Testis (tissue), 3 donors: Measurements from ENCODE around the gene RGL4. TPM values are rescaled to one million over a fixed set of nuclear protein-coding genes. Genes with fewer than 3 reads are reported as not detected.

ENCODE experiments used
- DNase-seq: peaks from one replicate; pipeline ENCODE4 v3.0.0-alpha.2; 2019
- H3K27ac ChIP-seq, 2 donors: fragments of 200-600 bp; sonication (generic); one replicate each; pipeline ENCODE4 v1.5.1; 2019
- H3K27me3 ChIP-seq: fragments of 200-600 bp; sonication (generic); one replicate; pipeline ENCODE4 v1.5.1; 2019
- H3K36me3 ChIP-seq: fragments of 200-600 bp; sonication (generic); one replicate; pipeline ENCODE4 v1.5.1; 2017; ENCODE audit warnings: low read depth; ENCODE audit errors: missing control alignments
- H3K4me1 ChIP-seq: fragments of 200-600 bp; sonication (generic); one replicate; pipeline ENCODE4 v1.5.1; 2019
- H3K4me3 ChIP-seq, 2 donors: fragments of 200-600 bp; sonication (generic); one replicate each; pipeline ENCODE4 v1.5.1; 2017 to 2019
- H3K9me3 ChIP-seq: fragments of 200-600 bp; sonication (generic); one replicate; pipeline ENCODE4 v1.5.1; 2017
- CTCF ChIP-seq, 3 experiments: fragments of 450-650 bp in 2 of 3; fragments of 200-600 bp in 1 of 3; sonication (generic) in 1 of 3; IDR thresholded peaks; one replicate each; pipeline ENCODE4 v1.5.1; 2016 to 2019; ENCODE audit warnings: antibody characterized with exemption in 3 of 3, mild to moderate bottlenecking in 2 of 3, moderate library complexity in 1 of 3
- POLR2A ChIP-seq: fragments of 450-650 bp; IDR thresholded peaks from one replicate; pipeline ENCODE4 v1.6.1; 2017; ENCODE audit warnings: antibody characterized with exemption, mild to moderate bottlenecking, moderate library complexity
- WGBS, 2 donors: methylation state at CpG; one replicate each; pipeline ENCODE4 v1.1.5; 2018; 5-methylcytosine and 5-hydroxymethylcytosine counted together
- intact Hi-C: fragments of 100-400 bp; cut with DNase I; formaldehyde crosslinking; loops from one replicate; pipeline ENCODE4 v1.15.1; 2023; ENCODE audit warnings: low total_unique reads
- polyA plus RNA-seq: library from polyadenylated mRNA; stranded (reverse); fragments of 350-450 nt; fragmentation: Illumina TruSeq; extraction: RNeasy Lipid Tissue Mini Kit (QIAGEN cat#74804); gene quantifications from one replicate; pipeline ENCODE4 v1.2.3, GENCODE V29; 2014; ENCODE audit warnings: low read depth, low replicate concordance; ENCODE audit not compliant: insufficient read depth
- total RNA-seq, 2 donors: library from RNA; depleted of rRNA; stranded (reverse); fragments of >200 nt; gene quantifications; one replicate each; pipeline ENCODE4 v1.2.3, GENCODE V29; 2016

The RGL4 gene
- total and polyA plus RNA-seq, 3 donors from 2014 or later, result 5.3 to 10.1 (median 8.1) TPM

- peak overlapping the region in 1 of 2 donors; percentile 76 for H3K4me3 ChIP-seq
- intact Hi-C loops, result no loop called here
- no peaks in the 10 kb centered on the region for H3K9me3 ChIP-seq
- no peaks in the 10 kb centered on the region for H3K4me1 ChIP-seq
- DNase-seq, result no peak
- H3K36me3 ChIP-seq, result no peaks in the 10 kb centered on the region
- H3K27me3 ChIP-seq, result no peaks in the 10 kb centered on the region
- WGBS, 2 donors, result 49 to 60% methylated on average over 18 of the region's 18 CpGs
- no peak overlapping the region for H3K27ac ChIP-seq
- TF ChIP-seq POLR2A (no peak), CTCF (IDR thresholded peaks at IDR 0.05) (no peak)
Measured at GRCh38 chr22:23715806-23716375, 25.1 kb downstream of the RGL4 start.

- no peaks in the 10 kb centered on the region for H3K36me3 ChIP-seq
- H3K27ac ChIP-seq, result peak overlapping the region; percentile 40 to 83
- TF ChIP-seq CTCF (IDR thresholded peaks at IDR 0.05), result no peak
- peak; percentile 21 for TF ChIP-seq POLR2A
- WGBS, 2 donors, result 1 to 5% methylated on average over 4 to 63 of the region's 84 CpGs
- H3K4me3 ChIP-seq, result peak overlapping the region; percentile 76 to 77
- intact Hi-C loops, result no loop called here
- no peaks in the 10 kb centered on the region for H3K27me3 ChIP-seq
- DNase-seq, result peak; percentile 93
- no peaks in the 10 kb centered on the region for H3K9me3 ChIP-seq
- H3K4me1 ChIP-seq, result no peaks in the 10 kb centered on the region
Measured at GRCh38 chr22:23716811-23717801, 26.3 kb downstream of the RGL4 start.

- Histone ChIP-seq H3K27me3 (no peaks in the 10 kb centered on the region), H3K4me3 (no peak overlapping the region), H3K4me1 (no peaks in the 10 kb centered on the region), H3K9me3 (no peaks in the 10 kb centered on the region), H3K36me3 (no peaks in the 10 kb centered on the region), H3K27ac (no peak overlapping the region)
- intact Hi-C loops, result no loop called here
- DNase-seq, result no peak
- TF ChIP-seq POLR2A (no peak), CTCF (IDR thresholded peaks at IDR 0.05) (no peak)
- 87 to 89% methylated on average over 17 of the region's 17 CpGs for WGBS, 2 donors
Measured at GRCh38 chr22:23718371-23719165, 27.8 kb downstream of the RGL4 start.

- H3K36me3 ChIP-seq, result no peaks in the 10 kb centered on the region
- no peak for DNase-seq
- 69 to 80% methylated on average over 6 of the region's 6 CpGs for WGBS, 2 donors
- no peak overlapping the region for H3K27ac ChIP-seq
- intact Hi-C loops, result no loop called here
- H3K4me1 ChIP-seq, result no peaks in the 10 kb centered on the region
- no peak for TF ChIP-seq CTCF (IDR thresholded peaks at IDR 0.05)
- TF ChIP-seq POLR2A, result no peak
- H3K9me3 ChIP-seq, result no peaks in the 10 kb centered on the region
- no peaks in the 10 kb centered on the region for H3K27me3 ChIP-seq
- H3K4me3 ChIP-seq, result no peak overlapping the region
Measured at GRCh38 chr22:23720855-23721254, 30.0 kb downstream of the RGL4 start.
